GM18520 (cell line): ENCODE results near the gene ERMAP.

Source experiments
- ATAC-seq: cut with Tn5 transposase; IDR thresholded peaks from one replicate; pipeline ENCODE4 v1.9.1; 2021; ENCODE audit not compliant: unreplicated experiment

ERMAP gene, protein sequence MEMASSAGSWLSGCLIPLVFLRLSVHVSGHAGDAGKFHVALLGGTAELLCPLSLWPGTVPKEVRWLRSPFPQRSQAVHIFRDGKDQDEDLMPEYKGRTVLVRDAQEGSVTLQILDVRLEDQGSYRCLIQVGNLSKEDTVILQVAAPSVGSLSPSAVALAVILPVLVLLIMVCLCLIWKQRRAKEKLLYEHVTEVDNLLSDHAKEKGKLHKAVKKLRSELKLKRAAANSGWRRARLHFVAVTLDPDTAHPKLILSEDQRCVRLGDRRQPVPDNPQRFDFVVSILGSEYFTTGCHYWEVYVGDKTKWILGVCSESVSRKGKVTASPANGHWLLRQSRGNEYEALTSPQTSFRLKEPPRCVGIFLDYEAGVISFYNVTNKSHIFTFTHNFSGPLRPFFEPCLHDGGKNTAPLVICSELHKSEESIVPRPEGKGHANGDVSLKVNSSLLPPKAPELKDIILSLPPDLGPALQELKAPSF

DNA sequence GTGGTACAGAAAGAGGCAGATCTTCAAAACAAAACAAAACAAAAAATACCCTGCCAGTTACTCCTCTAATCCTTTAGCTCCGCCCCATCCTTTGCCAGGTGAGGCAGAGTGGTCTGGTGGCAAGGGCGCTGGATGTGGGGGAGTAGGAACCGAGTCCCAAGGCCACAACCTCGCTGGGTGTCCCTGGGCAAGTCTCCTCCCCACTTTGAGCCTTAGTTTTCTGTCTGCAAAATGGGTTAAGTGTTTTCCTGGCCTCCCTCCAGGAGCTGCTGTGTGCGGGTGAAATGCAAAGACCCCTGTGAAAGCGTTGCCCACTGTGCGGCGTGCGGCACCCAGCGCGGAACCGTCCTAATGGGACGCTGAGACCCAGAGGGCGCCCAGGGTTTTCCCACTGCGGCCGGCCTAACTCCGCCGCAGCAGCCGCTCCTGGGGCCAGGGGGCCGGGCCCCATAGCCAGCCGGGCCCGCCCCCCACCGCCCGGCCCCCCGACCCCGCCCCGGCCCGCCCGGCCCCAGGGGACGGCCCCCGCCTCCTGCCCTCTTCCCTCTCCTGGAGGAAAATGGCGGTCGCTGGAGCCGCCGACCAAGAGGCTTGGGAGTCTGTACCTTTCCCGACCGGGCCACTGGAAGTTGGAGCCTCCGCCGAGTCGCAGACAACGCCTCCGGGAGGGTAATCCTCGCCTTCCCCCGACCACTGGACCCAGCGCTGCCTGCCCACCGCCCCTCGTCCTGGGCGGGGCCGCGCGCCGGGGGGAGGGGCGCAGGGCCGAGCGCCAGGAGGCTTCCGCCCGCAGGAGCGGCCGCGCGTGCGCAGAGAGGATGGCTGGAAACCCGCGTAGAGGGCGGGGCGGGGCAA lies at the start of gene ERMAP, which contains the start of gene SVBP:
TSS of gene ERMAP (plus strand) at position 538 of the 855 bp plus-strand sequence. CDS start 13,327 bp downstream, outside the sequence.
TSS of gene SVBP (minus strand) at position 813 of the 855 bp plus-strand sequence. CDS start 853 bp downstream, outside the sequence.
- ATAC-seq, result peak; percentile 74

DNA sequence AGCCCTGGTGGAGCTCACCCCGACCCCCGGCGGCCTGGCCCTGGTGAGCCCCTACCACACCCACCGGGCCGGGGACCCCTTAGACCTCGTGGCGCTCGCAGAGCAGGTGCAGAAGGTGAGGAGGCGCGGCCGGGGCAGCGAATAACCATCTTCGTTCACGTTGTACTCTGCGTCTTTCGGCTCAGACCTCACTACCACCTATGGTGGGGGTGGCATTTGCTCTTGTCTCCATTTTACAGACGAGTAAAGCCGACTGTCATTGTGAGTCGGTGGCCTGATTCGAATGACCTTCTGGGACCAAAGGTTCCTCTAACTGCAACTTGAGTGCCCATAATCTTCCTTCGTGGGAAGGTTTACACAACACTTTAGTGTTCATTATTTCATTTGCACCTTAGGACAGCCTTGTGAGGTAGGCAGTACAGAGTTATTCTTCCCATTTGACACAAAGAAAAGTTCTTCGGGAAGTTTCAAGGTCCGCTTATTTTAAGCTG lies 49.4 kb upstream of the ERMAP start:
- peak; percentile 2 for ATAC-seq

DNA sequence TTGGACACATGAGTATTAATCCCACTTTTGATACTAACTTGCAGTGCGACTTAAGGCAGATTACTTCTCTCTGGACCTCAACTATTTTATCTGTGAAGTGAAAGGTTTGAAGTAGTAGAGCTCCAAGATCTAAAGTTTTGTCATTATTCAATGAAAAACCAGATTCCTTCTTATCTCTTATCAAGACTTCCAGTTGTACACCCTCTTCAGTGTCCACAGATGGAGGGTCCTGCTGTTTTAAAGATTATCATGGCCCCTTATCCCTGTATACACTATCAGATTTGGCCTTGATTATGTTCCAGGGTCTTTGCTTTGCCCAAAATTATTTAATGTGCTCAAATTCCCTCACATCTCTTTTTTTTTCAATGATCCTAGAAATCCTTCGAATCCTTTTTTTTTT lies 48.8 kb upstream of the ERMAP start:
- ATAC-seq, result no peak

DNA sequence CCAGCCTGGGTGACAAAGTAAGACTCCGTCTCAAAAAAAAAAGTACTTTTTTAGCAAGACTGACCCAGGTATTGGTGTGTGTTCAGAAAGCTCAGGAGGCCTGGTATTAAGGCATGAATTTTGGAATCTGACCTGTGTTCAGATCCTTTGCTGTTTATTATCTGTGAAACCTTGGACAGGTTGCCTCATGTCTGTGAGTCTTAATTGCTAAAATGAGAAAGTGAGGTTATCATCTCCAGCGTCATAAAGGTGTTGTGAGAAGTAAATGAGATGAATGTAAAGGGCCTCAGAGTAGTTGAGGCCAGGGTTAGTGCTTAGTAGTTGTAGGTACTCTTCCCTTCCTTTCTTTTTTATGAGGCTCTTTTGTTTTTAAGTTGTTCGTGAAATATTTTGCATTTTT lies 47.1 kb upstream of the ERMAP start:
- no peak for ATAC-seq

DNA sequence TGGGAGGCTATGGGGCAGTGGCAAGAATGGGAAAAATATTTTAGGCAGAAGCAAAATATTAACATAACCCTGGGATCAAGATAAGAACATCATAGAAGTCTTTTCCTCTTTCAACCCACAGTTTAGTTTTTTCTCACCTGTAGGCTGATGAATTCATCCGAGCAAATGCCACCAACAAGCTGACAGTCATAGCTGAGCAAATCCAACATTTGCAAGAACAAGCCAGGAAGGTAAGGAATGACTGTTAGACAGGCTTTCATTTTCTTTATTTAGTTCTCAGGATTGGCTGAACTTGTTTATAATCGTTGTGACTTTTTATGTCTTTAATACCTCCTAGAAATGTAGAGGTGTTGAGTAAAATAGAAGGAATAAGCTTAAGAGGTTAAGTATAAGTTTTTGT lies 43.5 kb upstream of the ERMAP start:
- ATAC-seq, result no peak

DNA sequence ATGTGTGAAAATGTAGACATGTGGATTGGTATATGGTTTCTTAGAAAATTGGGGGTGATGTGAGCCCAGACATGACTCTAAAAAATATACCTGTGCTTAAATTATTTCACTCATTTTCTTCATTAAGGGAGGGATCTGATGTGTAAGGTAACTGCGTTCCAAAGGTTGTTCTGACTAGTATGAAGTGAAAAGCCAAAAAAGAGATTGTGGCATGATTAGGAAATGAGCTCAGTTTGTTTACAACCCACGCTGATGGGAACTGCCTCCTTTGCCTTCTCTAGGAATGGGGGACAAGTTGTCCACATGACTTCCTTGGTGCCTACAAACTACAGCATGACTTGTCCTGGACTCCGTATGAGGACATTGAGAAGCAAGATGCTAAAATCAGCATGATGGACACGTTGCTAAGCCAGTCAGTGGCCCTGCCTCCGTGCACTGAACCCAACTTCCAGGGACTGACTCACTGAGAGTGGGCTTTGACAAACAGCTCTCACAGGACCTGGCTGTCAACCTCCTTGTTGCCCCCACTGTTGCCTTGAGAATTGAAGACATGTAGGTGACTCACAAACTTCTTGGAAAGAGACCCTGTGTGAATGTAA lies 41.9 kb upstream of the ERMAP start:
- no peak for ATAC-seq

DNA sequence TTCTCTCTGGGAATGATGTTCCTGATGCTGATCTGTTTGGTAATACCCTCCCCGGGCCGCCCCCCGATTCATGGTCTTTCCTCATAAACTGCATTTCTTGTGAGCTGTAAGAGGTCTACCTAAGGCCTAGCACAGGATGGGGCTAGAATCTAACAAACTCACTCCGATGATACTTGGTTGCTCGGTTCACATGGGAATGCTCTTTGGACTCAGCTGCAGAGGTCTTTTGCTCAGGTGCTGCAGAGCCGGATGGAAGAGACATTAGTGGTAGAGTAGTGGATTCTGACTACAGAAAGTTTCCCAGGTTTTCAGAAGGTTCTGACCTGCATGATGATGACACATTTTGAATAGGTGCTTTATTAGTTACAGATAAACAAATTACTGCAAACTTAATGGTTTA lies 40.4 kb upstream of the ERMAP start:
- ATAC-seq, result no peak

DNA sequence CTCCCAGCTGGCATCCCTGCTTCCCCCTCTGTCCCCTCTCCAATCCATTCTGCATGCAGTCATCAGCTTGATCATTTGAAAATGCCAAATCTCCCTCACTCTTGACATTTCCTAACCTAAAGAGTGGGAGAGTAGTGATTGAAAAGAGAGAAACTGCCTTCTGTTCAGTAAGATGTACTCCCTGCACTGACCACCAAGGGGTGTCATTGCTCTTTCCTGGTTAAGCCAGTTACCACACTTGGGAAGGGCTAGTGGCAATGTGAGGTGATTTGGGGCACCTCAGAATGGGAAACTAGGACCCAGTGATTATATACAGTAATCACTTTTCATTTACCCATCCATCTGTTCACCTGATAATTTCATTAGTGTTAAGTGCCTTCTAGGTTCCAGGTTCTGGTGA lies 39.1 kb upstream of the ERMAP start:
- no peak for ATAC-seq

DNA sequence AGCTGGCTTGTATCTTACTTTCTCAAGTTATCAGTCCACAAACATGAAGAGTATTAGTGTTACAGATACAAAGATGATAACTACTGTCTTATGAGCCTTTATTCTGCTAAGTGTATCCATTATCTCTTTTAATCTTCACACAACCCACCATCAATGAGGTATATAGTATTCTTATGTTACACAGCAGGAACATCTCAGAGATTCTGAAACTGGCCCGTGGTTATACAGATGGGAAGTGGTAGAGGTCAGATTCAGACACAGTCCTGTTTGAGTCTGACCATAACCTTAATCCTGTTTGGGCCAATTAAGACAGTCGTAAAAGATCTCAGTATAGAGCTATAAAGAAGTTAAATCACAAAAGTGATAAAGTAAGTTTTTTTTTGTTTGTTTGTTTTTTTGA lies 37.2 kb upstream of the ERMAP start:
- no peak for ATAC-seq

DNA sequence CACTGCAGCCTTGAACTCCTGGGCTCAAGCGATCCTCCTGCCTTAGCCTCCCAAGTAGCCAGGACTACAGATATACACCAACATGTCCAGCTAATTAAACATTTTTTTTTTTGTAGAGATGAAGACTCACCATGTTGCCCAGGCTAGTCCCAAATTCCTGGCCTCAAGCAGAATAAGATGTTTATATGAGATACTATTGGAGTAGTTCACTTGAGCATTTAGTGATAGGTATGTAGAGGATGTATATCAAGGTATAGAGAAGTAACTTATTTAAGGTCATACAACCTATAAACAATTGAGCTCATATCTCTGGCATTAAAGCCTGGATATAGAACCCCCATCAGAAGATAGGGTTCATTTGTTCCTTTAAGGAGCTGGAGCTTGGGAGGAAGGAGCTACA lies 36.7 kb upstream of the ERMAP start:
- ATAC-seq, result no peak

DNA sequence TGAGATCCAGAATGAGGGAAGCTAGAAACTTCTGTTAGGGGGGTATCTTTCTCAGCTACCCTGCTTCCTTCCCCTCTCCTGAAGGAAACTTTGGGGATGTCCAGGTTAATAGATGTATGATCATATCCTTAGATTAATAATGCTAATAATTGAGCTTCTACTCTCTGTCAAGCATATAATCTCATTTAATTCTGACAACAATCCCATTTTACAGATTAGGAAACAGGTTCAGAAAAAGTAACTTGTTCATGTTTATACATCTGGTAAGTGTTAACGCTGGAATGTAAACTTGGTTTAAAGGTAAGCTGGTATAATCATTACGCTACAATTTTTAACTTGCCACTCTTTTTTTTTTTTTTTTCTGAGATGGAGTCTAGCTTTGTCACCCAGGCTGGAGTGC lies 33.8 kb upstream of the ERMAP start:
- no peak for ATAC-seq

DNA sequence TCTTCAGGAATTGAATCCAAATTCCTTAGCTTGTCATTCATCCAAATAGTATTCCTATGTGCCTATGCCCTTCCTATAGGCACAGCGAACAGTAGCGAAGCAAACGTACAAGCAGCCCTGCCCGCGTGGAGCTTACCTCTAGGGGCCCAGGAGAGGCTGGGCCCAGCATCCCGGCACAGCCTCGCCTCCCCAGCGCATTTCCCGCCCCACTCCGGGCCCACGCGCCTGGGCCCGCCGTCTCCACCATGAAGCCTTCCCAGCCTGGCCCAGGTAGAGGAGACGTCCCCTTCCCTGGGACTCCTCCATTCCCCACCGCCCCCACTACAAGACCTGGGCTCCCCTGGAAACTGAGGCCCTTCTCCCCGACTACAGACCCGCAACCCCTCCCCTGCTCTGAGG lies 32.4 kb upstream of the ERMAP start:
- no peak for ATAC-seq

DNA sequence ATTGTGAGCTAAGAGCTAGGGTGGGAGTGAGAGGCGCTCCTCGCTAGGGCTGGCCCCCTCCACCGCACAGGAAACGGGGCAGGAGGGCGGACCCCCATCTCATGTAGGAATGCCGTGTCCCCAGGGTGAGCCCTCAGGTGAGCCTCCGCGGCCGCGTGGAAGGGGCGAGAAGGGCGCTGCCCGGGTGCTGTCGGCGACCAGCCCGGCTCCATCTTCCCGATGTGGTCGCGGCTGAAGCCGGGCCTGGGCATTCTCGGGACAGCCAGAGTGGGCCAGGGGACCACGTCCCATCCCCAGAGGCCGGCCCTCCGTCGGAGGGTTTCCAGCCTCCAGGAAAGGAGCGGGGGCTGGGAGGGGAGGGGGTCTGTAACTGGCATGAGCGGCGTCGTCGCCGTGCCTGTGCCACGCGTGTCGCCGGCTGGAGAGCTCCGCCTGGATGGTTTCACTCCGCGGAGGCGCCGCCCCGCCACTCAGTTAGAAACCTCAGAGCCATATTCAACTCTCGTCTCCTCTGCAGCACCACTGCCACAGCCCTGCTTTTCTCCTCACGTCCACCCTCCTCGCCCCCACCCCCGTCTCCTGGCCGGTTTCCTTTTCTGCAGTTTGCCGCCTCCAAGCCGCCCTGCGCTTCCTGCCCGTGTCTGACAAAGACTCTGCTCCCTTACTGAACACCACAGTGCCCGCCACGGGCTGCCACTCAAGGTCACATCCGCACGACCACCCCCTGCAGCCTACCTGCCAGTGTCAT lies 31.8 kb upstream of the ERMAP start, which contains the start of gene TMEM269:
TSS of gene TMEM269 (plus strand) at position 46 of the 748 bp plus-strand sequence. CDS start 4,903 bp downstream, outside the sequence.
- no peak for ATAC-seq

DNA sequence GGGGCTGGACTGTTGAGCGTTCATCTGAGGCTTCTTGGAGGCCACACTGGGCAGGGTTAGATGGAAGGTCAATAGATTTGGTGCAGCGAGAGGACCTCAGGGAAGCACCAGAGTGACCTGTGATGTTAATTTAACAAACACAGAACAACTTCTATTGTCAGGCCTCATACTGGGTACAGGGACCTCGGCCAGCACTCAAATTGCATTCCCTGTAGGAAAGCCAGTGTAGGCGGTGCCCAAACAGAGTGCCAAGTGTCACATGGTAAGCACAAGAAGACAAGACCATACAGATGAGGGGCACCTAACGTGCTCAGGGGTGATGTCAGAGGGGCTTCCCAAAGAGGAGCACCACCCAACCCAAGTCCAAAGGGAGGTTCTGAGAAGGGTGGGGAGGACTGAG lies 30.8 kb upstream of the ERMAP start:
- no peak for ATAC-seq

DNA sequence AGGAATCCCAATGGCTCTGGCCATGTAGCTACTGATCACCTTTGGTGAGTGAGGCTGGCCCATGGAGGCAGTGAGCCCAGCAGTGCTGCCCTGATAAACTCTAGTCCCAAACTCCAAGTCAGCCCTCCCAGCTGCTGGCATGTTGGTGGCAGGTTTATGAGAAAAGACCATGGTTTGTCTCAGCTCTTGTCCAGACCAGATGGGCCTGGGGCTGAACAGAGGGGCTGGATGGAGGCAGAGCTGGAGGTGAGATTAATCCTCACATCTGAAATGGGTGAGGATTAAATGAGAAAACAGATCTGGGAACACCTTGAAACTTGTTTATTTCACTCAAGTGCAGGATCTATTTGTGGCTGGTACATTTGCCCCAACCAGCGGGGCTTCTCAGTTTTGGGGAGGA lies 28.9 kb upstream of the ERMAP start:
- no peak for ATAC-seq

DNA sequence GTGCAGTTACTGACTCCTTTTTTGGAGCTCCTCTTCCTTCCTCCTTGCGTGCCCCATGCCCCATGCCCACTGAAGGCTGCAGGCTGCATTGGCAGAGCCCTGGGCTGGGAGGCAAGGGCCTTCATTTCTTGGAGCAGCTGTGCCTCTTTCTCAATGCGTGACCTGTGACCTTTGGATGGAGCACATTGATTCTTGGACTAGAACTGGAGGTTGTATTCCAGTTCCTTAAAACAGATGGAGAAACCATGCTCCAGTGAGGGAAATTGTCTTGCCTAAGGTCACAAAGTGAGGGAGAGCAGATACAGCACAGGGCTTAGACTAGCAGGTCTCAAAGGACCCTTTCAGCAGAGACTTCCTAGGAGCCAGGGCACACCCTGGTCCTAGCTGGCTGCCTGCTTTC lies 23.1 kb upstream of the ERMAP start:
- no peak for ATAC-seq

DNA sequence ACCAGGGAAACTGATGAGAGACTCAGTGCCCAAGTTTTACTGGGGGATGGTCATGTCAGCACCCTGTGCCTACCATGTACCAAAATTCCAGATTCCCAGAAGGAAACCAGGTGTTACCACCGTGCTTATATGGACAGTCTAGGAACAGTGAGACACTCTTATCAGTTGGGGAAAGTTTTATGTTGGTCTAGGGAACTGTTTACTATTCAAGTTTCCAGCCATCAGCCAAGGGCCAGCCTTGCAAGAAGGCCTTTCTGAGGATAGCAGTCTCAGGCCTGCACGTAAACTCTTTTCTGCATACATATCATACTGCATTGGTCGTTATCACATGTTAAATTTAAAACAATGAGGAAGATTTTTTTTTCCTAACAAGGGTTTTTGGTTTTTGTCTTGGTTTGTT lies 19.5 kb upstream of the ERMAP start:
- no peak for ATAC-seq

DNA sequence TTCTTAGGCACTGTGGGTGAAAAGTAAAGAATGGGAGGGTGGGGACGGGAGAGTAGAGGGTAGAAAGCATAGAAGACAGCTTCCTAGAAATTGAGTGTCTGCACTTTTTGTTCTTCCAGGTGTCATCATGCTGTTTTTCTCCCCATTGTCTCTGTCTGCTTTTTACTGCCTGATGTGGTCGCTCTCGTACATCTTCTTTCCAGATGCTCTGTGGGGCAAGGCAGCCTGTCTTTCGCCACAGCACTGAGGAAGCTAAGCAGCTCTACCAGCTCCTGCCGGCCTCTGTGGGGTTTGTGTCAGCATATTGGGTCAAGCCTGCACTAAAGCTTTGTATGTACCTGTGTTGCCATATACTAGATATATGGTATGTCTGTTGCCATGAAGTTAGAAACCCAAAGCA lies 18.9 kb upstream of the ERMAP start:
- no peak for ATAC-seq

DNA sequence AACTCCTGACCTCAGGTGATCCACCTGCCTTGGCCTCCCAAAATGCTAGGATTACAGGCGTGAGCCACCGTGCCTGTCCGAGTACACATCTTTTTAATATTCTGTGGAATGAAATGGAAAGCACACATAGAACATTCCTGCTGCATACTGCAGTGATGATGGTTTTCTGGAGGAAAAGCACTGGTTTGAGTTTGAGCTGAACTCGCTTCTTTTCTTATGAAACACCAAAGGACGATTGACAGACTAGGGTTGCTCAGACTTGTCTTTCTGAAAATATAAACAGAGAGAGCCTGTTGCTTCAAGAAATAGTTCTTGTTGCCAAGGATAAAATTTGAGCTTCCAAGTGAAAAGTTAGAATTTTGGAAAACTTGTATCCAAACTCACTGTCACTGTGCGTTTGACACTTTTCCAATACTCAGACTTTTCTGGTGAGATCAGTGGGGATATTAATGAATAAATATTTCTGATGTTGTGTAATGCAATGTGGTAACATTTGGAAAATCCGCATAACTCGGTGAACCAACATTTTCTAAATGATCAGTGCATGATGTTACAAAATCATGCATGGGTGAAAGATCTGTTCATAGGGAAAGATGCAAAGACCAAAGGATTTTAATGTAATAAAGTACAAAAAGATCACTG lies 15.0 kb upstream of the ERMAP start:
- no peak for ATAC-seq

DNA sequence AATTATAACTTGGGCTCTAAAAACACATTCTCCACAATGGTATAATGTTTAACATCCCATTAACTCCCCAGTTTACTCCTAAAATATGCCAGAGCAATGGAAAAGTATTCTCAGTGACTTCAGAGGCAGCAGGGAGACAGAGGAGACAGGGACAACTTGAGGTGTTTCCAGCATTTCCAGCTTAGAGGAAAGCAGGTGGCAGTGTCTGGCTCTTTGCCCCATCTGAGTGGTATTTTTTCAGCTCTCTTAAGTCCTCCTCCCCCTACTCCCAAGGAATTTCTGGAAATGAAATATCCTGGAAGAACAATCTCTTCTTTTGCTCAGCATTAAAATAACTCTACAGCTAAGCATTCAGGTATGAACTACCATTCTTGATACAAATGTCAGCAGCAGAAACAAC lies 10.8 kb upstream of the ERMAP start:
- no peak for ATAC-seq
